ENCODE results near the gene GRIN3B.
"Not testable (repeated sequence)": the region's sequence is repeated elsewhere in the genome, so short reads cannot be mapped to it uniquely, and the experiment has no call there.

The GRIN3B gene, protein sequence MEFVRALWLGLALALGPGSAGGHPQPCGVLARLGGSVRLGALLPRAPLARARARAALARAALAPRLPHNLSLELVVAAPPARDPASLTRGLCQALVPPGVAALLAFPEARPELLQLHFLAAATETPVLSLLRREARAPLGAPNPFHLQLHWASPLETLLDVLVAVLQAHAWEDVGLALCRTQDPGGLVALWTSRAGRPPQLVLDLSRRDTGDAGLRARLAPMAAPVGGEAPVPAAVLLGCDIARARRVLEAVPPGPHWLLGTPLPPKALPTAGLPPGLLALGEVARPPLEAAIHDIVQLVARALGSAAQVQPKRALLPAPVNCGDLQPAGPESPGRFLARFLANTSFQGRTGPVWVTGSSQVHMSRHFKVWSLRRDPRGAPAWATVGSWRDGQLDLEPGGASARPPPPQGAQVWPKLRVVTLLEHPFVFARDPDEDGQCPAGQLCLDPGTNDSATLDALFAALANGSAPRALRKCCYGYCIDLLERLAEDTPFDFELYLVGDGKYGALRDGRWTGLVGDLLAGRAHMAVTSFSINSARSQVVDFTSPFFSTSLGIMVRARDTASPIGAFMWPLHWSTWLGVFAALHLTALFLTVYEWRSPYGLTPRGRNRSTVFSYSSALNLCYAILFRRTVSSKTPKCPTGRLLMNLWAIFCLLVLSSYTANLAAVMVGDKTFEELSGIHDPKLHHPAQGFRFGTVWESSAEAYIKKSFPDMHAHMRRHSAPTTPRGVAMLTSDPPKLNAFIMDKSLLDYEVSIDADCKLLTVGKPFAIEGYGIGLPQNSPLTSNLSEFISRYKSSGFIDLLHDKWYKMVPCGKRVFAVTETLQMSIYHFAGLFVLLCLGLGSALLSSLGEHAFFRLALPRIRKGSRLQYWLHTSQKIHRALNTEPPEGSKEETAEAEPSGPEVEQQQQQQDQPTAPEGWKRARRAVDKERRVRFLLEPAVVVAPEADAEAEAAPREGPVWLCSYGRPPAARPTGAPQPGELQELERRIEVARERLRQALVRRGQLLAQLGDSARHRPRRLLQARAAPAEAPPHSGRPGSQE

DNA sequence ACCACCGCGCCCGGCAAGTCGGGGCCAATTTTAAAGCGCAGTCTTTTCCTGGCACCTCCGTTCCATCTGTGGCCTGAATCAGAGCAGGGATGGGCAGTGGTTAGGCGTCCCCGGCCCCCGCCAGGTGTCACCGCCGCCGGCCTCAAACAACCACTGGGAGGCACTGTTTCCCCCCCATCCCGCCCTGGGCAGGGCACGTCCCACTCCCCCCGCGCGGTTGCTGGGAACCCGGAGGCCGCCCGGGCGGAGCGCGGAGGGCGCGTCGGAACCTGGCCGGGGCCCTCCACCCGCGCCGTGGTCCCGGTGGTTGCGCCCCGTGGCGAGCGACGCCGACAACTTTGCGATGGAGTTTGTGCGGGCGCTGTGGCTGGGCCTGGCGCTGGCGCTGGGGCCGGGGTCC is at the start of gene GRIN3B:
TSS of gene GRIN3B (plus strand) at position 325 of the 400 bp plus-strand sequence. CDS start at position 344, 19 bp downstream.
- FAIRE-seq, result no peak
- DNase-seq (ENCODE audit: insufficient read length, low spot score), result peak; percentile 88

DNA sequence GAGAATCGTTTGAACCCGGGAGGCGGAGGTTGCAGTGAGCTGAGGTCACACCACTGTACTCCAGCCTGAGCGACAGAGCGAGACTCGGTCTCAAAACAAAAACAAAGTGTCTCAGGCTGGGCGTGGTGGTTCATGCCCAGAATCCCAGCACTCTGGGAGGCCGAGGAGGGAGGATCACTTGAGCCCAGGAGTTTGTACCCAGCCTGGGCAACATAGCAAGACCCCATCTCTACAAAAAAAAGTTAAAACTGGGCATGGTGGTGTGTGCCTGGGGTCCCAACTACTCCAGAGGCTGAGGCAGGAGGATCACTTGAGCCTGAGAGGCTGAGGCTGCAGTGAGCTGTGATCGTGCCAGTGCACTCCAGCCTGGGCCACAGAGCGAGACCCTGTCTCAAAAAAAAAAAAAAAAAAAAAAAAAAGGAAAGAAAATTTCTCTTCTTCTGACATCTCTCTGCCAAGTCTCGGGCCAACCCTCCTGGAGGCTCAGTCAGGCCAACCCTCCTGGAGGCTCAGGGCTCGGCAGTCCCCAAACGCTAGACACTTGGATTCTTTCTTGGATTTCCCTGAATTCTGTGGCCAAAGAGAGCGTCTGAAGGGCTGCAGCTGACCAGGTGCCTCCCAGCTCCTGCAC is 48.1 kb upstream of the GRIN3B start:
- DNase-seq (ENCODE audit: insufficient read length, low spot score) (no peak), FAIRE-seq (peak; percentile 45)

DNA sequence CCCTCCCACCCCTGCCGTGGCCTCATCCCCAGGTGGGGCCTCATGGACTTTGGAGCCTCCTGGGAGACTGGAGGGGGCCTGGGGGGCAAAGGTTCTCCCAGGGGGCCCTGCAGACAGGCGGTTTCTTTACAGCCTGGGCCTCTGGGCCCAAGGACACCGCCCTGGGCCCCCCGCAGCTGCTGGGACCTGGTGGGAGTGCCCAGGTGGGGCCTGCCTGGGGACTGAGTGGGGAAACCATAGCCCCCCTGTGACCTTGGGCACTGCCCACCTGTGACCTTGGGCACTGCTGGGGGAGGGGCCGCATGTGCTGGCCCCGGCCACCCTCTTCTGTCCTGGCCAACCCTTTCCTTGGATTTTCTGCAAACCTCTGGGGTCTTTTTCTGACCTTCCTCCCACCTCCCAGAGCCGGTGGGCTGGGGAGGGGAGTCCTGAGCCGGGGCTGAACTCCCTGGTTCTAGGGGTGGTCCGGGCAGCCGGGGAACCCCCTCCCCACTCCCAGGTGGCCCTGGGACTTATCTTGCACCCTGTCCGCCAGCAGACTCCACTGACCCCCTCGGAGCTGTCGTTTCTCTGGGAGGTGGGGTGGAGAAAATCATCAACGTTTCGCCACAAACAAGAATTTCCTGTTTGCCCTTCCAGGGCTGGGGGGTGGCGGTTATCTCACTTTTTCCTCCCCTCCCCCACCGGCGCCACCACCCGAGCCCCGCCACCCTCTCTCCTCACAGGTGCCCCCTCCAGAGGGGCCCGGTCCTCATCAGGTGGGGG is 47.4 kb upstream of the GRIN3B start:
- peak; percentile 78 for FAIRE-seq
- no peak for DNase-seq (ENCODE audit: insufficient read length, low spot score)

DNA sequence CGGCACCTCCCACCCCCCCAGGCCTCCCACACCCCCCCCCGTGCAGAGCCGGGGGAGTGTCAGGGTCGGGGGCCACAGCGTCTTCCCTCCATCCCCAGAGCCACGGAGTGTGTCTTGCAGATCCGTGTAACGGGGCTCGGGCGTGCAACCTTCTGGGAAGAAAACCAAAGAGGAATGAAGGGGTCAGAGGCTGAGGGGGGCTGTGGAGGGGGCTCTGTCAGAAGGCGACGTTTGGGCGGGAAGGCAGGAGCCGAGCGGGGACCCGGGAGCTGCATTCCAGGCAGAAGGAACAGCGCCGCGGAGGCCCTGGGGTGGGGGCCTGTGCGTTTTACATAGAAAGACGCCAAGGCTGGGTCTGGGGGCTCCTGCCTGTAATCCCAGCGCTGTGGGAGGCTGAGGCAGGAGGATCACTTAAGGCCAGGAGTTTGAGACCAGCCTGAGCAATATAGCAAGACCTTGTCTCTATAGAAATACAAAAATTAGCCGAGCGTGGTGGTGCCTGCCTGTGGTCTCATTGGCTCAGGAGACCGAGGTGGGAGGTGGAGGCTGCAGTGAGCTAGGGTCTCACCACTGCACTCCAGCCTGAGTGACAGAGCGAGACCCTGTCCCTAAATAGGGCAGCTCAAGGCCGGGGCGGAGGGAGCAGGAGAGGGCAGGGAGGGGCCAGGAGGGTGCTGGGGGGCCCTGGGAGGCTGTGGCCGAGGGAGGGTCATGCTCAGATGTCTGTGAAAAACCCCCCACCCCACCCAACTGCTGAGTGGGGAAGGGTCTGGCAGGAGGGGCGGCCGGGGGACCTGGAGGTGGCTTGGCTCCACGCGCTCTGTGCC is 46.6 kb upstream of the GRIN3B start:
- DNase-seq (ENCODE audit: insufficient read length, low spot score) (no peak), FAIRE-seq (no peak)

DNA sequence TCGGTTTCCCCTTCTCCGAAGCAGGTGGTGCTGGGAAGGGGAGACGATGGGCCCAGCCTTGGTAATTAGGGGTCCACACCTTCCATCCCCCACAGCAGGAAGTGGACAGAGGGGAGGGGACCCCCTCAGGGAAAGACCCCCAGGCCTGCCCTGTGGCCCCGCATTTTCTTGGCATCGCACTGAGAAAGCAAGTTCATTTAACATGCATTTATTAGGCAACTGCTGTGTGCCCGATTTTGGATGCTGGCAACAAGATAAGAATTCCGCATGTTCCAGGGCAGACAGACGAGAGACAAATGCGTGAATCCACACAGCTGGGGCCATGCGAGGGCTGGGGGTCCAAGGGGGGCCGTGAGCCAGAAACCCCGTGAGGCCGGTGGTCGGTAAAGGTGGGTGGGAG is 45.9 kb upstream of the GRIN3B start:
- no peak for FAIRE-seq

DNA sequence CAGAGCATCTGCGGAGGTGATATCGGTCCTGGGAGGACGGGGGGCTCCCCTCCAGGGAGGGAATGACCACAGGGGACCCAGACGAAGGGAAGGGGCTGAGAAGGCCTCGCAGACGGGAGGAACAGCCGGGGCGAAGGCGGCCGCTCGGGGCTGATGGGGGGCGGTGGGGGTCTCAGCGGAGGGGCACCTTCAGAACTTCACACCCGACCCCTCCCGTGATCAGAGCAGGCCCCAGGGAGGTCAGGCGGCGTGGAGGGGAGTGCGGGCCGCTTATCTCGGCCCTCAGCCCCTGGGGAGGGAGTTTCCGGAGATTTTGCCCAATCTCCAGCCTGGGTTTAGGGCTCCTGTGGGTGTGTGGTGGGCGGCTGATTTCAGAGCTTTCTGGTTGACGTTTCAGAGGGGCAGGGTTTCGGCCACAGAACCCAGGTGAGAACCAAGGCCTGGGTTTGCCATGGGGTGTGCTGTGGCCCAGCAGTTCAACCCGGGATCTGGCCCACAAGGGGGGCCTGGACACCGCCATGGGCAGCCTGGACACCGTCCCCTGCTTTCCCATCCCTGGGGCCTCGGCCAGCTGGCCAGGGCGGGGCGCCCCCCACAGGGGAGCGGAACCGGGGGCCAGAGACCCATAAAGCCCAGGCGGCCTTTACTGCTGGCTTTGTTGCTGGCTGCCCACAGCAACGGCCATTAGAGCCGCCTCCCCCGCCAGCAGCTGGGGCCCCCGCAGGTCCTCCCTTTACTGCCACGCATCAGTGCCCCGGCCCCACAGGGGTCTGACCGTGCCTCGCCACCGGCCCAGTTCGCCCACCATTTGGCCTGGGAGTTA is 45.3 kb upstream of the GRIN3B start:
- peak; percentile 89 for DNase-seq (ENCODE audit: insufficient read length, low spot score)
- peak; percentile 92 for FAIRE-seq

More for the DNA sequence above, 45.9 kb upstream of the GRIN3B start:
- no peak for DNase-seq (ENCODE audit: insufficient read length, low spot score)

DNA sequence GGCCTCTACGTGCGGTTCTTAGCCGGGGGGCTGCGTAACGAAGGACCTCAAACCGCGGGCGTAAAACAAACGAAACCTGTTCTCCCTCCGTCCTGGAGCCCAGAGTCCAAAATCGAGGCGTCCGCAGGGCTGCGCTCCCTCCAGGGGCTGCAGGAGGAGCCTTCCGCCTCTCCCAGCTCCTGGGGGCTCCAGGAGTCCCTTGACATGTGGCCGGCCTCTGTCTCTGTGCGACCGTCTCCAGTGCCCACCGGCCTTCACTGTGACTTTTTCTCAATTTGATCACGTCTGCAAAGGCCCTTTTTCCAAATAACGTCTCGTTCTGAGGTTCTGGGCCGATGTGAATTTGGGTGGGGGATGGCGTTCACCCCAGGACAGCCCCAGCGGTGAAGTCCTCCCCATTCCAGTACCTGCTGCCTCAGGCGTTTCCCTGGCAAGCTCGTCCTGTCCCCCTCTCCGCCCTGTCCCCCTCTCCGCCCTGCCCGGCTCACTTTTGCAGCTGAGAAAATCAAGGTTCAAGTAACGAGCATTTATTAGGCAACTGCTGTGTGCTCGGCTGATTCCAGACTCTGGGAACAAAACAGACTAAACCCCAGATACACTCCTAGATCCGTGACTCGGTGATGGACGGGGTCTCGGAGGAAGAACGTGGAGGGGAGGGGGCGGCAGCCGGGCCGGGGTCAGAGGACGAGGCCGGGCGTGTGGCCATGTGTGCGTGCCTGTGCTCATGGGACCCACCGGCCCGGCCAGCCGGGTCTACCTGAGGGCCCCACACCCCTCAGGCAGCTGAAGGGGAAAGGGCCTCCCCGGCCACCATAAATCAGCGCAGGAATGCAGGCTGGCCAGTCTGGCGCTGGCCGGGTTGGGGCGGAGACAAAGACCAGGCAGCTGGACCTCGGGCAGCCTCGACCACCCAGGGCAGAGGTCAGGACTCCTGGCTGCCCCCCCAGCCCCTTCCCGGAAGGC is 44.1 kb upstream of the GRIN3B start:
- DNase-seq (ENCODE audit: insufficient read length, low spot score), result no peak

DNA sequence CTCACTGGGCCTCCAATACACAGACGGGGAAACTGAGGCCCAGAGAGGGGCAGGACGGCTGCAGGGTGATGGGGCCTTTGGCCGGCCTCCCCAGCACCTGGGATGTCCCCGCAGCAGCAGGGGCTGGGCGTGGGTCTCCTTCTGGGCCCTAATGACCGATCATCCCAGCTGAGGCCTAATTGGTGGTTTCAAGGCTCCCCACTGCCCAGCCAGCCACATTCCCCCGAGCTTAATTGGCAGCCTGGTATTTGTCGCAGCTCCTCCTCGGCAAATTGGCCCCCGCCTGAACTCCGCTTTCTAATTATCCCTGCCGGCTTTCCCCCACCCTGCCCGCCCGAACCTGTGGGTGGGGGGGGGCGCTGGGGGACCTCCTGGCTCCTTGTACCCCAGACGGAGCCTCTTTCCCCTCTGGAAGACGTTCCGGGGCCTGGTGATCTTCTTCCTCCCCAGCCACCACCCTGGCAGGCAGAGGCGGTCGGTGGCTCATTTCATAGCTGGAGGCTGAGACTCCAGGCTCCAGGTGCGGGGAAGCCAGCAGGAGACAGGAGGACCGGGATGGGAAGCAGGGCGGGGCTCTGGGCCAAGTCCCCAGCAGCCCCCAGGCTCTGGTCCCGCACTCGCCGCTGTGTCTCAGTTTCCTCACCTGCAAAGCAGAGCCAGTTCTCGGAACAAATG is 43.3 kb upstream of the GRIN3B start:
- no peak for DNase-seq (ENCODE audit: insufficient read length, low spot score)

More for the DNA sequence above, 44.1 kb upstream of the GRIN3B start:
- no peak for FAIRE-seq

DNA sequence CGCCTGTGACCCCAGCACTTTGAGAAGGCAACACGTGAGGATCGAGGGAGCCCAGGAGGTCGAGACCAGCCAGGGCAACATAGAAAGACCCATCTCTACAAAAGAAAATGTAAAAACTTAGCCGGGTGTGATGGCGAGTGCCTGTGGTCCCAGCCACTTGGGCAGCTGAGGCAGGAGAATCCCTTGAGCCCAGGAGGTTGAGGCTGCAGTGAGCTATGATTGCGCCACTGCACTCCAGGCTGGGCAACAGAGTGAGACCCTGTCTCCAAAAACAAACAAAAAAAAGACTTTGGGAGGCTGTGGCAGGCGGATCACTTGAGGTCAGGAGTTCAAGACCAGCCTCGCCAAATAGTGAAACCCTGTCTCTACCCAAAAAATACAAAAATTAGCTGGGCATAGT is 42.6 kb upstream of the GRIN3B start:
- not testable (repeated sequence) for DNase-seq (ENCODE audit: insufficient read length, low spot score)

More for the DNA sequence above, 43.3 kb upstream of the GRIN3B start:
- no peak for FAIRE-seq

DNA sequence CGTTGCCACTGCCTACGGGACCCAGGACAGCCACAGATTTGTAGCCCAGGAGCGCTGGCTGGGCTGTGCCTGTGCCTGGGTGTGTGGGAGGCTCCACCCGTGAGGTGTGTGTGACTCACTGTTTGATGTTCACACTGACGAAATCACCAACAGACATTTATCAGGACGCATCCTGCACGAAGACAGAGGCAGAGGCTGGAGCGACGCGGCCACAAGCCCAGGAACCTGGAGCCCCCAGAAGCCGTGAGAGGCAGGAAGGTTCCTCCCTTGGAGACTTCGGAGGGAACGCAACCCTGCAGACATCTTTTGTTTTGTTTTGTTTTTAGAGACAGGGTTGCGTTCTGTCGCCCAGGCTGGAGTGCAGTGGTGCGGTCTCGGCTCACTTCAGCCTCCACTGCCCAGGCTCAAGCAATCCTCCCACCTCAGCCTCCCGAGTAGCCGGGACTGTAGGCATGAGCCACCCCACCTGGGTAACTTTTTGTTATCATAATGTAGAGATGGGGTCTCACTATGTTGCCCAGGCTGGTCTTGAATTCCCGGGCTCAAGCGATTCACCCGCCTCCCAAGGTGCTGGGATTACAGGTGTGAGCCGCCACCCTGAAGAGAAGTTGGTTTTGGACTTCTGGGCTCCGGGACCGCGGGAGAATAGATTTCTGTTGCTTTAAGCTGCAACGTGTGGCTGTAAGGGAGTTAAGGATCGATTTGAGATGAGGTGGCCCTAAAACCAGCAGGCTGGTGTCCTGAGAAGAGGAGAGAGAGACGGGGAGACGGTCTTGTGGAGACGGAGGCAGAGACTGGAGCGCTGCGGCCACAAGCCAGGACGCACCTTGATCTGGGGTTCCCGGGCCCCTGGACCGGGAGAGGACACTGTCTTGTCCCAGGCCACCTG is 41.0 kb upstream of the GRIN3B start:
- FAIRE-seq, result no peak
- DNase-seq (ENCODE audit: insufficient read length, low spot score), result no peak

More for the DNA sequence above, 42.6 kb upstream of the GRIN3B start:
- FAIRE-seq, result not testable (repeated sequence)

DNA sequence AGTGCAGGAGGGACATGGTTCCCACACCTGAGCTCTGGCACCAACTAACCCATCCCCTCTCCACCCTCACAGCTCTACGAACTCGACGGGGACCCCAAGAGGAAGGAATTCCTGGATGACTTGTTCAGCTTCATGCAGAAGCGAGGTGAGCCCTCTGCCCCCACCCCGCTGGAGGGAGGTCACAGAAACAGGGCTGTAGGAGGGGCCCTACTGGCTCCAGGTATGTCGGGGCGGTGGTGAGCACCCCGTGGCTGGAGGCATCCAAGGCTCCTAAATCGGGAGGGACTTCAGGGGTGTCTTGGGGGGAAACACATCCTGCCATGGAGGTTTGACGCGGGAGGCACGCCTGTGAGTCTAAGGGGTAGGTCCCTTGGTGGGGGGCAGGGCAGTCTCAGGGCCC is 40.2 kb upstream of the GRIN3B start:
- DNase-seq (ENCODE audit: insufficient read length, low spot score), result no peak

DNA sequence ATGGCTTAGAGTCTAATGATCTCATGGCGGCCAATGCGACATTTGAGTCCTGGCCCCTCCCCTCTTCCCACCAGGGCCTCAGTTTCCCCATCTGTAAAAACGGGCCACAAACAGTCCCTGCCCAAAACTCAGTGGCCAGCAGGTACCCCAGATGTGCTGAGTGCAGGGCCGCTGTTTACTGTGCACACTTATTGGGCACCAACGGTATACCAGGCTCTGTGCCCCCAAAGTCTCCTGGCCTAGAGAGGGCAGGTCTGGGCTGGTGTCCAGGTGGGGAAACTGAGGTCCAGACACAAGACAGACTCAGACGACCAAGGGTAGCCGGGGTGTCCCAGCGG is 39.6 kb upstream of the GRIN3B start:
- DNase-seq (ENCODE audit: insufficient read length, low spot score) (no peak), FAIRE-seq (no peak)

More for the DNA sequence above, 40.2 kb upstream of the GRIN3B start:
- FAIRE-seq, result no peak

DNA sequence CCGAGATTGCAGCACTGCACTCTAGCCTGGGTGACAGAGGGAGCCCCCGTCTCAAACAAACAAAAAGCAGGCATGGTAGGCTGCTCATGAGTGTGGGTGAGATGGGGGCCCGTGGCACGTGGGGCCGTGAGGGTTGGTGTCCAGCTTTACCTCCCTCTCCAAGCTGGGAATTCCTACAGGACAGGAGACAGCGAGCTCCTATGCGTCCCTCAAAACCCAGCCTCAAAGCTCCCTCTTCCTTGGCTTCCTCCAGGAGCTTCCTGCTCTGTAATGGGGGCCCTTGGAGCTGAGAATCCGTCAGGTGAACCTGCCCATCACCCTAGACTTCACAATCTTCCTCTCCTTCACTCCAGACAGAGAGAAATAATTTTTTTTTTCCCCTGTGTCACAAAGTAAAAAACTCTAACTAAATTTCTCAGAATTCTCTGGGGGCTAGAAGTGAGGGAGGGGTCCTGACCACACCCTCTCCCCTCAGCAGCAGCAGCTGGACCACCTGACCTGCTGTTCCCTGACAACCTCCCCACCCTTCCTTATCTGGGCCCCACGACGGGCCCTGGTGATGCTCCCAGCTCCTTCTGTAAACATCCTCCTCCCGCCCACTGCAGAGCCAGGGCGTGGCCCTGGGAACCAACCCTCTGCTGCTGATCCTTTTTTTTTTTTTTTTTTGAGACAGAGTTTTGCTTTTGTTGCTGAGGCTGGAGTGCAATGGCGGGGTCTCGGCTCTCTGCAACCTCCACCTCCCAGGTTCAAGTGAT is 38.2 kb upstream of the GRIN3B start:
- no peak for FAIRE-seq
- no peak for DNase-seq (ENCODE audit: insufficient read length, low spot score)

DNA sequence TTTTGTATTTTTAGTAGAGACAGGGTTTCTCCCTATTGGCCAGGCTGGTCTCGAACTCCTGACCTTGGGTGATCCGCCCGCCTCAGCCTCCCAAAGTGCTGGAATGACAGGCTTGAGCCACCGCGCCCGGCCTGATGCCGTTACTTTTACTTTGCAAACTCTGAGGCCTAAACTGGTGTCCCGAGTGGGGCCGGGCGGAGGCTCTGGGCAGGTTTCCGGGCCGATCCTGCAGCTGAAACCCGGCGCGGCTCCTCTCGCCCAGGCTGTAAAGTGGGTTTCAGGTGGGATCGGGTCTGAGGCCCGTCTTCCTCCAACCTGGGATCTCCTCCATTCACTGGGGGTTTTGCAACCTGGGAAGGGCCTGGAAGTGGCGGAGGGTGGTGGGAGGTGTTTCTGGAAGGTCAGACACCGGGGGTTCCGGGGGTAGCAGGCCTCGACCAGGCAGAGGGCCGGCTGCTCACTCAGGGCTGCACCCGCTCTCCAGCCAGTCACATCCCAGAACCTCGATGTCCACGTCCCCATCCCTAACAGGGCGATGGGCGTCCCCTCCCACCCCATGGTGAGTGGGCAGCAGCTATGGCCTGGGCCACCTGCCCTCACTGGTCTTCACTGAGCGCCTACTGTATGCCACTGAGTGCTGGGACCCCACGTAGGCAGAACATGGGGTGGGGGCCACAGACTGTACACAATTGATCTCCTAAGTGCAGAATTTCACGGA is 37.4 kb upstream of the GRIN3B start:
- DNase-seq (ENCODE audit: insufficient read length, low spot score) (no peak), FAIRE-seq (no peak)
